Measurements from ENCODE around the gene FAM136A.

GRCh38 chr2:70270323-70270722, 31.5 kb downstream of the FAM136A start:
- no peak for TF ChIP-seq CTCF (IDR thresholded peaks at IDR 0.05)
- no peak for TF ChIP-seq POLR2A (IDR thresholded peaks at IDR 0.05)
- no peak for TF ChIP-seq POLR2AphosphoS5 (IDR thresholded peaks at IDR 0.05)

Data from prostate gland (tissue), 2 donors.